Middle frontal gyrus (tissue), 1 donor: ENCODE data around the gene ZDHHC7.

Source experiments
- DNase-seq: peaks from one replicate; pipeline ENCODE4 v3.0.0-alpha.2; 2015; ENCODE audit warnings: low spot score; ENCODE audit errors: extremely low spot score

Gene ZDHHC7

DNA sequence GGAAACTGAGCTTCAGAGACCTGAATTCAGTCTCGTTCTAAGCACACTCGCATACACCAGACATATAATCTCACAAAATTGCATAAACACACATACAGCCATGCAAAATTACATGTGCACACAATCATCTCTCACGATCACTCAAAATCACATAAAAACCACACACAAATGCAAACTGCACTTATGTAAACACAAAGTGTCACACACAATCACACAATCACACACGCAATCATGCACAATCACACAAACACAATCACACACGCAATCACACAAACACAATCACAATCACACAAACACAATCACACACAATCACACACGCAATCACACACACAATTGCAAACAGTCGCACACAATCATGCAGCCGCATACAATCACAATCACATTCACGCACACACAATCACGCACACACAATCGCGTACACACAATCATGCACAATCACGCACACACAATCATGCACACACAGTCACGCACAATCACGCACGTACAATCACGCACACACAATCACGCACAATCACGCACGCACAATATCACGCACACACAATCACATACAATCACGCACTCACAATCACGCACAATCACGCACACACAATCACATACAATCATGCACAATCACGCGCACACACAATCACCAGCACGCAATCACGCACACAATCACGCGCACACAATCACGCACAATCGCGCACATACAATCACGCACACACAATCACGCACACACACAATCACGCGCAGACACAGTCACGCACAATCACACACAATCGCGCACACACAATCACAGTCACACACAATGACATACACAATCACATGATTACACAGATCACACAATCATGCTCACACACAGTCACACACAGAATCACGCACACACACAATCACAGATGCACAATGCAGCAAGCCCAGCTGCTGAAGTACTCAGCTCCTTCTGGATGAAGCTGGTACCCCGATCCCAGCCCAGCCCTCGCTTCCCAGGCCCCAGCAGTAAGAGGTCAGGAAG, 45.6 kb downstream of the ZDHHC7 start:
- DNase-seq: no peak

DNA sequence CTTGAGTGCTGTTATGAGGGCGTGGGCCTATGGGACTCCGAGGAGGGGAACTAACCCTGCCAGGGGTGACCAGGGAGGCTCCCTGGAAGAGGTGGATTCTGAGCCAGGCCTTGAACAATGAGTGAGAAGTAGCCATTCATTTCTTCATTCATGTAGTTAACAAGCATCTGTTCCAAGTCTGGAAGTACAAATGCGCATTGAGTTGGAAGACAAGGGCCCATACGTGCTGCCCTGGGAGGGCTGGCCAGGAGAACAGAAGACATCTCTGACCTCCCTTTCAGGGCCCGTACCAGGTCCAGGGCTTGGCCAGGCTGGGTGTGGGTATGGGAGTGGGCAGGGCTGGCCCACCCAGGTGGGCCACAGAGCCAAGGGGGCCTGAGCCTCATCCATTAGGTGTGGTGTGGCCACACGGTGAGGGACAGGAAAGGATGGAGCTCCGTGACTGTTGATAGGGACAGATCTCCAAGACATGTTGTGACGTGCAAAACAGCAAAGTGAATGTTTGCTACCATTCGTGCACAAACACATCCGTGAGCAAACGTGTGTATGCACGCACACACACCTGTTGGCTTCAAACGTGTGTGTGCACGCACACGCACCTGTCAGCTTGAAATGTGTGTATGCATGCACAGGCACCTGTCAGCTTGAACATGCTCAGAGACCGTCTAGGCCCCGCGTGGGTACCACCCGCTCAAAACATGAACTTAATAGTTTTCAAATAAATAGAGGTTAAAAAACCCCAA, 46.8 kb downstream of the ZDHHC7 start:
- DNase-seq: no peak

DNA sequence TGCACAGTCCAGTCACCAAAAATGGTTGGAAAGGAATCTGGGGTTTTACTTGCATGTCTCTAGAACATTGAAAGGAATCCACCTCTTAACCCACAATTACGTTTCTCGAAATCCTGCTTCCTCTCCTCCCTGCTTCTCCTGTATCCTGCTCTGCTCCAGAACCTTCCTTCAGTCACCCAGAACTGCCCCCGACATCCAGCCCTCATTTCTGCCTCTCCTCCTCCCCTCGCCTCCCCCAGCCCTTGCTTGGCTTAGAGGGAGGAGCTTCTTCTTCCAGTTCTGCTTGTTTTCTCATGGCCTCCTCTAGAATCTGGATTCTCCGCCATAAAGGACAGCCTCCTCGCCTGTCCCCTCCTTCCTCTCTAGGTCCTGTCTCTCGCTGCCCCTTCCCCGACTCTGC, 48.3 kb downstream of the ZDHHC7 start:
- no peak for DNase-seq

DNA sequence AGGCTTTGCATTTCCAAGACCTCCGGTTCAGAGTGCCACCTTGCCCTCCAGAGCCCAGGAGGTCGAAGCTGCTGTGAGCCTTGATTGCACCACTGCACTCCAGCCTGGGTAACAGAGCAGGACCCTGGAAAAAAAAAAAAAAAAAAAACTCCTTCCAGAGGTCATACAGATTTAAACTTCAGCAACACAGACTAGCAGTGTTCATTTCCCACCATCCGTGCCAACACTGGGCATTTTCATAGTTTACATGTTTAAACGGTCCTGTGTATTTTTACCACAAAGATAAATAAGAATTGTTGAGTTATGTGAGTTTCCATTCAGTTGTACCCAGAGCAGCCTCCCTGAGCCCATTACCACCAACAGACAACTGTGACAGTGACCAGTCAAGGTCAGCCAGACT, 50.4 kb downstream of the ZDHHC7 start:
- DNase-seq: no peak

DNA sequence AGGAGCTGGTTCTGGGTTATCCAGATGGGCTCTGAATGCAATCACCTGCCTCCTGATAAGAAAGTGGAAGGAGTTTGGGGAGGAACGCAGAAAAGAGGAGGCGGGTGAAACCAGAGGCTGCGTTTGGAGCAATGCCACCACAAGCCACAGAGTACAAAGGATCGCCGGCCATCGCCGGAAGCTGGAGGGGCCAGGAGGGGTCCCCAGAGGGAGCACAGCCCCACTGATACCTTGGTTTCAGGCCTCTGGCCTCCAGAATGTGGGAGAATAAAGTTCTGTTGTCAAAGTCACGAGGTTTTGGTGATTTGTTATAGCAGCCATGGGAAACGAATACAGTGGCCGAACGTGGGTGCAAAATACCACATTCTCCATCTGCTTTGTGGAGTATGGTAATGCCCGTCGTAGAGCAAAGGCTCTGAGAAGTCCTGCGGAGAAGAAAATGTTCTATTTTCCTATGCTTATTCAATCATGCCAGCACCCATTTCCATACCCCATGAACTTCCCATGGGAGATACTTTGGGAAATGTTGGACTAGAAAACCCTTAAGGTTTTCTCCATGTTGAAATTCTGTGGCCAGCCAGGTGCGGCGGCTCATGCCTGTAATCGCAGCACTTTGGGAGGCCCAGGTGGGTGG, 51.4 kb downstream of the ZDHHC7 start:
- no peak for DNase-seq

DNA sequence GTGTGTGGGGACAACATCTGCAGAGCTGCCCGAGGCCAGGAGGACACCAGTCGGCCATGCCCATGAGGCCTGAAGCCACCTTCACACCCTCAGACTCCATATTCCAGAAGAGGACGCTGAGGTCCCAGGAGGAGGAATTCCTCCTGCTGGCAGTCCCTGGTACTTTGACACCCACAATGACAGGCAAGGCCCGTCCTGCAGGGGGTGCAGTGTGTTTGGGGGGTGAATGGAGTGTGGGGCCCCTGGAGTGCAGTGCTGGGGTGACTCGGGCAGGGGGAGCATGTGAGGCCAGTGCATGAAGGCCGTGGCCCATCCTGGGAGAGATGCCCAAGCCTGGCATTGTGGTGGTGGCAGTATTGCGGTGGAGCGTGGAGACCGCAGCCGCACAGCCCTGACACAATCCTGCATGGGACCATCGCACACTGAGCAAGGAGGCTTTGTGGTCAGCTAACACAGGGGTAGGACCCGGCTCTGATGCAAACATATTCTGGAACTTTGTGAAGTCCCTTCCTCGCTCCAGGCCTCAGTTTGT, 52.2 kb downstream of the ZDHHC7 start:
- no peak for DNase-seq

DNA sequence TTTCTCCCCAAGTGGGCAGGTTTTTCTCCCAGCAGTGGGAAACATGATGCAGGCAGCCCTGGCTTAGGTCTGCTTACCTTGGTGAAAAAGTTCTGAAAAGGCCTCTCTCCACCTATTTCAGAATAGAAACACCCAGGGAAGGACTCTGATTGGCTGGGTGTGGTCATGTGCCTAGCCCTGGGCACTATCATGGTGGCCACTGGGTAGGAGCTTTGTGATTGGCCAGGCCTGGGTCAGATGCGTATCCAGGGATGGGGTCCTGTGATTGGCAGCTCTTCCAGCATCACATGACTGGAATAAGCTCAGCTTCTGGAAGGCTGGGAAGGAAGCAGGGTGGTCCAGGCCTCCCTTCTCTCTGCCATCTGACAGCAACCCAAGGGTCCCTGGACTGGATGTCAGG, 53.5 kb downstream of the ZDHHC7 start:
- no peak for DNase-seq

DNA sequence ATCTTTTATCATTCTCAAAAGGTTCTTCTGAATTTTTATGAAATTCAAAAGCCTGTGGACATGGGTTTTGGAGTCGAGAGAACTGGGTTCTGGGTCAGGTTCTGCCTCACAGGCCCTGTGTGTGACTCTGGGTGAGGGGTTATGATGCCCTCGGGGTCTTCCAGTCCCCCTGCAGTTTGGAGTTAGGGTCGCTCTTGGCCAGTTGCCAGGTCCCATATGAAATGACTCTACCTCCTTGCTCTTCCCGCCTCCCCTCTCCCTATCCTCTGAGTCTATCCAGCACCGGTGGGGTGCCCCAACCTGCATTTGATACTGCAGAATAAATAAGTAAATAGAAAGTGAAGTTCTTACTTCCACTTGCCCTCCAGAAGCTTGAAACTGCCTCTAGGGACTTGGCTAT, 54.1 kb downstream of the ZDHHC7 start:
- DNase-seq: no peak

DNA sequence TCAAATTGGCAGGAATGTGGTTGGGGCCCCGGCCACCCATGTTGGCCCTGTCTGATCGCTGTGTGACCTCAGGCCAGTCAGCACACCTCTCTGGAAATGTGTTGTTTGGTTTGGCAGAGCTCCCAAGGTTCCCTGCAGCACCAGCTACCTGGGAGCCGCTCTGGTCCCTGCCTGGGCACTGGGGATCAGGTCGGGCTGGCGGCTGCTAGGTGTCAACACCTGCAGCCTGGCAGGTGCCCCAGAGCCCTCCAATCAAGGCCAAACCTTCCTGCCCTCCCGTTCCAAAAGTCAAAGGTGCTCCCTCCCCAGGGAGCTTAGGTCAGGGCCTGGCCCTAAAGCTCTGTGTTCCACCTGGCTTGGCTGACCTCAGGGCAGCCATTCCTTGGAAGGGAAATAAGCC, 55.9 kb downstream of the ZDHHC7 start:
- DNase-seq: no peak

DNA sequence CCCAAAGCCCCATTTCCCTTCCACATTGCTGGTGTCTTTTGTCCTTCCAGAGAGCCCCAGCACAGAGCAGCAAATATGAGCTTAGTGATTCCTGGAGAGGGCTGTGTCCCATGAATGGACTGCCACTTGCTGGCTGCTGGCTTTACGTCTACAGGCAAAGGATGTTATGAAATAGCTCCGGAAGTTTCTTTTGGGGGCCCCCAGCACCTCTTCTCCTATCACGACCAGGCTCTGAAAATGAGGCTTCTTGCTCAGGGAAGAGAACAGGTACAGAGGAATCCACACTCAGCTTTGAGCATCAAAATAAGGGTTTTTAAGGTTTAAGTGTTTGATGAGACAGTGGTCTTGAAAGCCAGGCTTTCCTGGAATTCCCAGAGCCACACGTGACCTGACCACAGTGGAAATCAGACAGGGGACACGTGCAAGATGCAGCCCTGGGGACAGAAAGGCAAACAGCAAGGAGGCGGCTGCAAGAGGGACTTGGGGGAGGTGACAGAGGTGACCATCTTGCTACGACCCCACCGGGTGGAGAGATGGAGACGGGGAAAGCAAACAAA, 58.1 kb downstream of the ZDHHC7 start:
- DNase-seq: no peak

DNA sequence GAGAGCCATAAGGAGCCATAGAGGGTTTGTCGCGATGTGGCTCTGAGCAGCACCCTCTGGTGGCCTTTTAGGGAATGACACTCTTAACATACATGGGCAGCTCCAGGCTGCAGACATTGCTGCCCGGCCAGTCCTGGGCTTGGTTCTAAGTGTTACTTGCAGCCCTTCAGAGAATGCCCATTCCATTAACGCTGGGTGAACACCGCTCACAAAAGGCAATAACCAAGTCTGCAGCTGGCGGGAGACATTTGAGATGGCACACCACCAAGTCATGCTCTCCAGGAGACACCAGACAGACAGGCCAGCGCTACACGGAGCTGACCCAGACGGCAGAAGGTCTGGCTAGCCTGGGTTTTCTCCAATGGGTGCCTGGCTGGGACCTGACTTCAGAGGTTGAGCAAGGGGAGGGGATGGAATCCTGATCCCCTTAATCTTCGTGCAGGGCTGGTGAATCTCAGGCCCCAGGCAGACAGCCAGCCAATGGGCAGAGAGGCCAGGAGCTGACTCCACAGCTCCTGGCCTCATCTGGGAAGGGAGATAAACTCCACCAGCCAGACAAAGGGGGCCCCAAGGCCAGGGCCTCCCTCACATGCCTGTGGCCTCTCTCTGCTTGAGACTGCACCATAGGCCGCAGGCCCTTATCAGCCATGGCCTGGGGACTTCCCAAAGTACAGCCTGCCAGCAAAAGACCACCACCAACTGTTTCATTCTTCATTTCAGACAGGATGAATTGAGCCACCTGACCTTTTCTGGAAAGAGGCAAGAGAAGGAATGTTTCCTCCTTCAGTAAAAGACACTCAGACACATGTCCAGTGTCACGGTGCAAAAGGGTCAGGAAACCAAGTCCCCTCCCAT, 58.8 kb downstream of the ZDHHC7 start:
- DNase-seq: peak; percentile 73

DNA sequence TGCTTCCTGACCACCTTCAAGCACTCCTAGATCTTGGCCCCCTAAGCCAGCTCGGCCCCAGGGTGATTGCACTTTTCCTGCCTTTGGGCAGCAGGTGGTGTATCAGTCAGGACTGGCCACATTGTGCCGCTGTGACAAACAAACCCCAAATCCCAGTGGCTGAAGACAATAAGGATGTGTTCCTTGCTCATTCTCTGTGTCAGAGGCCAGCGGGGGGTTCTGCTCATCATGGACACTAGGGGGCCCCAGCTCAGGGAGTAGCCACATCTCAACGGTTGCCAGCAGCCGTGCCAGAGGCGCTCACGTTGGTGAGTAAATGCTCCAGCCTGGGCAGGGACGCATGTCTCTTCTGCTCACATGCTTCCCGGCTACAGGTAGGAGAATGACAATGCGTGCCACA, 60.4 kb downstream of the ZDHHC7 start:
- no peak for DNase-seq

DNA sequence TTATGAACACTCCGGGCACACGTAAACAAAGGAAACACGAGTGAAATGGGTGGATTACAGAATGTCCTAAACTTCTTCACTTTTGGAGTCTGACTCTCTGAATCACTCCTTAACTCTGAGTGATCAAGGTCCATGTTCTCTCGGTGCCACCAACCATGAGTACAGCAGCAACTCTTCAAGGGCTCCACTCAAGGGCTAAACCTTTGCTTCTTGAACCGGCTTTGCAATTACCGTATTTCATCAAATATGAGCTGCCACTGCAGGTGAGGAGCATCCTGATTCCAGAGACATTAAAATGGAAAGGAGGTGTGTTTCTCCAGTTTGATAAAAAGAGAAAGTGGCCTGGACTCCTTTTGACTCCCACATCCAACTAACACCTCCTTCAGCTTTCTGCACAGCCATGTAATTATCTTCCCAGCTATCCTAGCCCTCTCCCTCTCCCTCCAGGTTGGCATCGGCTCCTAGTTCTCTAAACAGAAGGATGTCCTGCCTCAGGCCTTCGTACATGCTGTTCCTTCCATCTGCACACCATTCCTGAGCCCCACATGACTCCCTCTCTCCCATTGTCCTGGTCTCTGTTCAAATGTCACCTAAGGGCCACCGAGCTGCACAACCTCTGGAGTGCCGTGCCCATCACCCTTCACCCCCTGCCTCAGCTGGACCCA, 61.4 kb downstream of the ZDHHC7 start:
- no peak for DNase-seq

DNA sequence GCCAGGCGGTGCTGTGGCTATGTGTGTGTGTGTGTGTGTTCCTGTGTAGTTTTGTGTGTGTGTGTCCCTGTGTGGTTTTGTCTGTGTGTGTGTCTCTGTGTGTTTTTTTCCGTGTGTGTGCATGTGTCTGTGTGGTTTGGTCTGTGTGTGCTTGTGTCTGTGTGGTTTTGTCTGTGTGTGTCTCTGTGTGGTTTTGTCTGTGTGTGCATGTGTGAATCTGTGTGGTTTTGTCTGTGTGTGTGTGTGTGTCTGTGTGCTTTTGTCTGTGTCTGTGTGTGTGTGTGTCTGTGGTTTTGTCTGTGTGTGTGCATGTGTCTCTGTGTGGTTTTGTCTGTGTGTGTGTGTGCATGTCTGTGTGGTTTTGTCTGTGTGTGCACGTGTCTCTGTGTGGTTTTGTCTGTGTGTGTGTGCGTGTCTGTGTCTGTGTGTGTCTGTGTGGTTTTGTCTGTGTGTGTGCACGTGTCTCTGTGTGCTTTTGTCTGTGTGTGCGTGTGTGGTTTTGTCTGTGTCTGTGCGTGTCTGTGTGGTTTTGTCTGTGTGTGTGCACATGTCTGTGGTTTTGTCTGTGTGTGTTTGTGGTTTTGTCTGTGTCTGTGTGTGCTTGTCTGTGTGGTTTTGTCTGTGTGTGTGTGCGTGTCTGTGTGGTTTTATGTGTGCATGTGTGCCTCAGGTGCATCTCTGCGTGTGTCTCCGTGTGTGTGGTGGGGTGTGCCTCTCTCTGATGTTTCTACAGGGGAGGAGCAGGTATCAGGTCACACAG, 62.3 kb downstream of the ZDHHC7 start:
- DNase-seq: no peak

DNA sequence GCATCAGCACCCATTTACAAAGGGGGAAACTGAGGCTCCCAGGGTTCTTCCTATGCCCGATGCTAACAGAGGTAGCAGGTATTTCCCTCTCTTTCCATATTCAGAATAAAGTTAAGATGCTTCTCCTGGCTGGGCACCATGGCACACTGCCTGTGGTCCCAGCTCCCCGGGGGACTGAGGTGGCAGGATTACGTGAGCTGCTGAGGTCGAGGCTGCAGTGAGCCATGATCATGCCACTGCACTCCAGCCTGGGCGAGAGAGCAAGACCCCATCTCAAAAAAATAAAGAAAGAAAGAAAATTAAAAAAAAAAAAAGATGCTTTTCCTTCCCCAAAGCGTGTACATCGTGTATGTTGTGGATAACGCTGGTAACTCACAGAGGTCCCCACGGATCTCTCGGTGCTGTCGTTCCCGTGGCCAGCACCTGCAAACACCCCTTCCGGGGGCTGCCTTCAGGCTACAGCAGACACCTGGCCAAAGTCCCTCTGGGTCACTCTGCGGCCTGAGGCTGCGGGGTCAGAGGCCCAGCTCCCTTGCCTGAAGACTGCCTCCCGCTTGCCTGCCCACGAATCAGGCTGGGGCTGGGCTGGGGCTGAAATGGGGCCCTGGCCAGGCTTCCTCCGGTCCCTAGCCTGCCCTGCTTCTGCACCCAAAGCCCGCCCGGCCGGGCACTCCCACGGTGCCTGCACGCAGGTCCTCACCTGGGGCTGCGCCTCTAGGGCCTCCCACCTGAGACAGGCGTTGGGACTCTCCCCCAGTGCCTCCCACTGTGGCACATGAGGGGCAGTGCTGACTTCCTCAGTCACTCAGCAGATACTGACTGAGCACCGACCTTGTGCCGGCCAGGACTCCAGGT, 63.1 kb downstream of the ZDHHC7 start:
- DNase-seq: no peak

DNA sequence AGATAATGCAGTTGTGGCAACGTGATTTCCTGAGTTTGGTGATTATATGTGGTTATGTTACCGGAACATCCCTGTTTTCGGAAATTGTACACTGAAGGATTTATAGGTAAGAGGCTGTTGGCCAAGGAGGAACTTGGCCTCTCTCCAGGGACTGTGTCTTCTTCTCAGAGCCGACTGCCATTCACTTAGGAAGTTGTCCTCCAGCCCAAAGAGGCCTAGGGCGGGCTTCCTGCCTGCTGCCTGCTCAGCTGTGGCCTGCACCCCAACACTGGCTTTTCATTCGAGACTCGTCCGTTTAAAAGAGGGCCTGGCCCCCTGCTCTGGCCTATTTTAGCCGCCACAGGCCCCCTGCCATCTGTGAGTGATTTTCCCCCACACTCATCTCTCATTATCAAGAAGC, 64.3 kb downstream of the ZDHHC7 start:
- no peak for DNase-seq

DNA sequence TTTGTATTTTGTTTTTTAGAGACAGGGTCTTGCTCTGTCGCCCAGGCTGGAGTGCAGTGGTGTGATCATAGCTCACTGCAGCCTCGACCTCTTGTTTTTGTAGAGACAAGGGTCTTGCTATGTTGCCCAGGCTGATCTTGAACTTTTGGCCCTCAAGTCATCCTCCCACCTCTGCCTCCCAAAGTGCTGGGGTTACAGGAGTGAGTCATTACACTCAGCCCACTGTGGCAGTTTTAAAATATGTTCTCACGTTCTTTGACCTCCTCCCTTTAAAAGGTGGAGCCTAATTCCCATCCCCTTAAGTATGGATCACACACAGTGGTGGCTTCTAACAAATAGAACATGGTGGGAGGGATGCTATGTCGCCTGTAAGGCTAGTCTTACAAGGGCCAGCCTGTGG, 67.7 kb downstream of the ZDHHC7 start:
- DNase-seq: no peak

DNA sequence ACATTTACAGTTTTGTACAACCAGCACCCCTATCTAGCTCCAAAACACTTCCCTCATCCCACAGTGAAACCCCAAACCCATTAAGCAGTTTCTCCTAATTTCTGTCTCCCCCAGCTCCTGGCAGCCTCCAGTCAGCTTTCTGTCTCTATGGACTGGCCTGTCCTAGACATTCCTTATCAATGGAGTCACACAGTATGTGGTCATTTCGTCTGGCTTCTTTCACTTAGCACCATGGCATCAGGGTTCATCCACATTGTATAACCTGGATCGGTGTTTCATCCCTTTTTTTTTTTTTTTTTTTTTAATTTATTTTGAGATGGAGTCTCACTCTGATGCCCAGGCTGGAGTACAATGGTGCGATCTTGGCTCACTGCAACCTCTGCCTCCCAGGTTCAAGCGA, 68.5 kb downstream of the ZDHHC7 start:
- DNase-seq: no peak
